Lower leg skin (tissue), 3 donors: ENCODE results near the gene LDHD.

Experiments
- CTCF ChIP-seq, 3 donors: fragments of 450-650 bp; IDR thresholded peaks; one replicate each; pipeline ENCODE4 v1.5.1; 2016; ENCODE audit warnings: antibody characterized with exemption in 3 of 3, mild to moderate bottlenecking in 3 of 3, moderate library complexity in 2 of 3
- POLR2A ChIP-seq, 2 donors: fragments of 450-650 bp; IDR thresholded peaks; one replicate each; pipeline ENCODE4 v1.6.1; 2016 to 2017; ENCODE audit warnings: antibody characterized with exemption in 2 of 2, mild to moderate bottlenecking in 1 of 2, moderate library complexity in 1 of 2

GRCh38 chr16:75099075-75099667, 17.4 kb downstream of the LDHD start:
- no peak for TF ChIP-seq CTCF (IDR thresholded peaks at IDR 0.05)
- no peak for TF ChIP-seq POLR2A (IDR thresholded peaks at IDR 0.05)
